Suprapubic skin (tissue), 4 donors: ENCODE data around the gene KCNIP4.

ENCODE experiments used
- EP300 ChIP-seq: sonication (generic); formaldehyde crosslinking; IDR thresholded peaks from one replicate; pipeline ENCODE4 v1.6.1; 2017; ENCODE audit warnings: antibody characterized with exemption
- POLR2A ChIP-seq, 2 donors: fragments of 450-650 bp; IDR thresholded peaks; one replicate each; pipeline ENCODE4 v1.6.1; 2017; ENCODE audit warnings: antibody characterized with exemption in 2 of 2, mild to moderate bottlenecking in 2 of 2, moderate library complexity in 2 of 2
- POLR2AphosphoS5 ChIP-seq, 3 donors: sonication (generic); formaldehyde crosslinking; IDR thresholded peaks; one replicate each; pipeline ENCODE4 v1.6.1; 2017; ENCODE audit warnings: antibody characterized with exemption in 3 of 3
- TF ChIP-seq, protein P1 (sequence below), 2 donors: fragments of 200-600 bp in 1 of 2; fragments of 450-650 bp in 1 of 2; sonication (generic) in 1 of 2; IDR thresholded peaks; one replicate each; pipeline ENCODE4 v1.5.1; 2016 to 2019; ENCODE audit warnings: antibody characterized with exemption in 2 of 2, mild to moderate bottlenecking in 1 of 2, moderate library complexity in 1 of 2

DNA sequence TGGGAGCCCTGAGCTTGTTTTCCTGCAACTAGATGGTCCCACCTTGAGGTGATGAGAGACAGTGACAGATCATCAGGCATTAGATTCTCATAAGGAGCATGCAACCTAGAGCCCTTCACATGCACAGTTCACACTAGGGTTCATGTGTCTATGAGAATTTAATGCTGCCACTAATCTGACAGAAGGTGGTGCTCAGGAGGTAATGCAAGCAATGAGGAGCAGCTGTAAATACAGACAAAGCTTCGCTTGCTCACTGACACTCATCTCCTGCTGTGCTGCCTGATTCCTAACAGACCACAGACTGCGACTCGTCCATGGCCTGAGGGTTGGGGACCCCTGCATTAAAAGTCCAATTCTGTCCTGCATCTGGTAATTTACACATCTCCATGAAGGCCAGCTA lies 141.6 kb downstream of the KCNIP4 start:
- TF ChIP-seq, protein P1, sequence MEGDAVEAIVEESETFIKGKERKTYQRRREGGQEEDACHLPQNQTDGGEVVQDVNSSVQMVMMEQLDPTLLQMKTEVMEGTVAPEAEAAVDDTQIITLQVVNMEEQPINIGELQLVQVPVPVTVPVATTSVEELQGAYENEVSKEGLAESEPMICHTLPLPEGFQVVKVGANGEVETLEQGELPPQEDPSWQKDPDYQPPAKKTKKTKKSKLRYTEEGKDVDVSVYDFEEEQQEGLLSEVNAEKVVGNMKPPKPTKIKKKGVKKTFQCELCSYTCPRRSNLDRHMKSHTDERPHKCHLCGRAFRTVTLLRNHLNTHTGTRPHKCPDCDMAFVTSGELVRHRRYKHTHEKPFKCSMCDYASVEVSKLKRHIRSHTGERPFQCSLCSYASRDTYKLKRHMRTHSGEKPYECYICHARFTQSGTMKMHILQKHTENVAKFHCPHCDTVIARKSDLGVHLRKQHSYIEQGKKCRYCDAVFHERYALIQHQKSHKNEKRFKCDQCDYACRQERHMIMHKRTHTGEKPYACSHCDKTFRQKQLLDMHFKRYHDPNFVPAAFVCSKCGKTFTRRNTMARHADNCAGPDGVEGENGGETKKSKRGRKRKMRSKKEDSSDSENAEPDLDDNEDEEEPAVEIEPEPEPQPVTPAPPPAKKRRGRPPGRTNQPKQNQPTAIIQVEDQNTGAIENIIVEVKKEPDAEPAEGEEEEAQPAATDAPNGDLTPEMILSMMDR (IDR thresholded peaks at IDR 0.05), result no peak
- TF ChIP-seq EP300 (no peak), POLR2AphosphoS5 (IDR thresholded peaks at IDR 0.05) (no peak), POLR2A (IDR thresholded peaks at IDR 0.05) (no peak)
